ENCODE measurements around the gene DYDC2.
A peak's percentile ranks its signal among the peaks of the same experiment; 100 is the strongest.

DYDC2 gene

GRCh38 chr10:80411267-80411668, 54.7 kb downstream of the DYDC2 start:
- peak; percentile 76 for DNase-seq
- Histone ChIP-seq H3K4me3 (ENCODE audit: low read depth, low read length) (no peak overlapping the region), H3K36me3 (no peaks in the 10 kb centered on the region), H3K27me3 (no peaks in the 10 kb centered on the region), H3K4me1 (peaks cover 44% of the 10 kb centered on the region), H3K9me3 (no peaks in the 10 kb centered on the region)
- TF ChIP-seq, protein P1, sequence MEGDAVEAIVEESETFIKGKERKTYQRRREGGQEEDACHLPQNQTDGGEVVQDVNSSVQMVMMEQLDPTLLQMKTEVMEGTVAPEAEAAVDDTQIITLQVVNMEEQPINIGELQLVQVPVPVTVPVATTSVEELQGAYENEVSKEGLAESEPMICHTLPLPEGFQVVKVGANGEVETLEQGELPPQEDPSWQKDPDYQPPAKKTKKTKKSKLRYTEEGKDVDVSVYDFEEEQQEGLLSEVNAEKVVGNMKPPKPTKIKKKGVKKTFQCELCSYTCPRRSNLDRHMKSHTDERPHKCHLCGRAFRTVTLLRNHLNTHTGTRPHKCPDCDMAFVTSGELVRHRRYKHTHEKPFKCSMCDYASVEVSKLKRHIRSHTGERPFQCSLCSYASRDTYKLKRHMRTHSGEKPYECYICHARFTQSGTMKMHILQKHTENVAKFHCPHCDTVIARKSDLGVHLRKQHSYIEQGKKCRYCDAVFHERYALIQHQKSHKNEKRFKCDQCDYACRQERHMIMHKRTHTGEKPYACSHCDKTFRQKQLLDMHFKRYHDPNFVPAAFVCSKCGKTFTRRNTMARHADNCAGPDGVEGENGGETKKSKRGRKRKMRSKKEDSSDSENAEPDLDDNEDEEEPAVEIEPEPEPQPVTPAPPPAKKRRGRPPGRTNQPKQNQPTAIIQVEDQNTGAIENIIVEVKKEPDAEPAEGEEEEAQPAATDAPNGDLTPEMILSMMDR (IDR thresholded peaks at IDR 0.05; ENCODE audit: low read depth, low read length): no peak

GRCh38 chr10:80411681-80412220, 55.2 kb downstream of the DYDC2 start:
- Histone ChIP-seq H3K27me3 (no peaks in the 10 kb centered on the region), H3K4me3 (ENCODE audit: low read depth, low read length) (no peak overlapping the region), H3K9me3 (no peaks in the 10 kb centered on the region), H3K4me1 (peaks cover 46% of the 10 kb centered on the region), H3K36me3 (no peaks in the 10 kb centered on the region)
- TF ChIP-seq, protein P1 (IDR thresholded peaks at IDR 0.05; ENCODE audit: low read depth, low read length): no peak
- DNase-seq: no peak

DNA sequence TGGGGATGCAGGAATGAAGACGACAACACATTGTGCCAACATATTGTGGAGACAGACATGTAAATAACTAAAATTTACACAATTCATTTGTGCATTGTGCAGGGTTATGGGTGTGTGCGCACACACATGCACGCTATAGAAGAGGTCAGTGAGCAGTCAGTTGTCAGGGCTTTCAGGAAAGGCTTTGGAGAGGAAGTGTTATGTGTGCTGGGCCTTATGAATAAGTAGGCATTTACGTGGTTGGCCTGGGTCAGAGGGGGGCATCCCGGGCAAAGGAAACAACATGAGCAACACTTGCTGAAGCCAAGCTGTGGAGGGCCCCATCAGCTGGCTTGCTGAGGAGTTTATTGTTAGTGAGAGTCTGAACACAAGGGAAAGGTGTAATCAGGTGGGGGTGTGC, 55.9 kb downstream of the DYDC2 start:
- Histone ChIP-seq H3K27me3 (no peaks in the 10 kb centered on the region), H3K9me3 (no peaks in the 10 kb centered on the region), H3K4me3 (ENCODE audit: low read depth, low read length) (no peak overlapping the region), H3K36me3 (no peaks in the 10 kb centered on the region), H3K4me1 (peaks cover 48% of the 10 kb centered on the region)
- TF ChIP-seq, protein P1 (IDR thresholded peaks at IDR 0.05; ENCODE audit: low read depth, low read length): no peak
- DNase-seq: no peak

DNA sequence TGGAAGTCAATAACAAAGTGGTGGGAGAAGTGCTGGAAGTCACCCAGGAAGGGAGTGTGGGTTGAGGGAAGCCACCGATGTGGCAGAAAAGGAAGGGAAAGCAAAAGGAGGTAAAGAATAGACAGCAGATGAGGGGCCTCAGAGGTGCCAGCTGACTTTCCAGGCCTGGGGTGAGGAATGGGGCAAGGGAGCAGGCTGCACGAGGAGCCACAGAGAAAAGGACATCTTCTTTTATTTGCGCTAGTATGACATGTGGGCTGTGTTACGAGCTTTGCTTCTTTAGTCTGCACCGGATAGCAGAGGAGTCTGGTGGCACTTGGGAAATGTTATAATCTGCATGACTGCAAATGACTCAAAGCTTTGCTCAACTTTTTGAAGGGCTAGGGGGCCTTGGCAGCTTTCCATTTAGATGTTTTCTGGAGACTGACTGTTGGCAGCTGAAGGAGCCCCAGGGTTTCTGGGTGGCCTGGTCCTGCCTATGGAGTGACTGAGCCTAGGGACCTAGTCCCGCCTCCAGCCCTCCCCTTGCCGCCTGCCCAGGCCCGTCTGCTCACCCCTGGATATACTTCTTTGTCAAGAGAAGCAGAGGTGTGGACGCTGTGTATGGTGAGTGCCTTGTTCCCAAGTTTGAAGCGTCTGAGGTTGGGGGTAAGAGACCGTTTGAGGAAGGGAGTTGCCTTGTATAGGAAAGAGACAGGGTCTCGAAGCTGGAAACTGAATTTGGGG, 56.9 kb downstream of the DYDC2 start:
- TF ChIP-seq, protein P1 (IDR thresholded peaks at IDR 0.05; ENCODE audit: low read depth, low read length): no peak
- H3K4me1 ChIP-seq: peaks cover 48% of the 10 kb centered on the region
- H3K27me3 ChIP-seq: no peaks in the 10 kb centered on the region
- H3K36me3 ChIP-seq: no peaks in the 10 kb centered on the region
- peak; percentile 46 for DNase-seq
- no peaks in the 10 kb centered on the region for H3K9me3 ChIP-seq
- H3K4me3 ChIP-seq (ENCODE audit: low read depth, low read length): no peak overlapping the region

GRCh38 chr10:80414142-80414895, 57.7 kb downstream of the DYDC2 start:
- DNase-seq: no peak
- no peaks in the 10 kb centered on the region for H3K9me3 ChIP-seq
- no peak overlapping the region for H3K4me3 ChIP-seq (ENCODE audit: low read depth, low read length)
- peaks cover 48% of the 10 kb centered on the region for H3K4me1 ChIP-seq
- no peaks in the 10 kb centered on the region for H3K36me3 ChIP-seq
- TF ChIP-seq, protein P1 (IDR thresholded peaks at IDR 0.05; ENCODE audit: low read depth, low read length): no peak
- H3K27me3 ChIP-seq: no peaks in the 10 kb centered on the region
